ENCODE measurements around the gene MYLK.

Gene MYLK

DNA sequence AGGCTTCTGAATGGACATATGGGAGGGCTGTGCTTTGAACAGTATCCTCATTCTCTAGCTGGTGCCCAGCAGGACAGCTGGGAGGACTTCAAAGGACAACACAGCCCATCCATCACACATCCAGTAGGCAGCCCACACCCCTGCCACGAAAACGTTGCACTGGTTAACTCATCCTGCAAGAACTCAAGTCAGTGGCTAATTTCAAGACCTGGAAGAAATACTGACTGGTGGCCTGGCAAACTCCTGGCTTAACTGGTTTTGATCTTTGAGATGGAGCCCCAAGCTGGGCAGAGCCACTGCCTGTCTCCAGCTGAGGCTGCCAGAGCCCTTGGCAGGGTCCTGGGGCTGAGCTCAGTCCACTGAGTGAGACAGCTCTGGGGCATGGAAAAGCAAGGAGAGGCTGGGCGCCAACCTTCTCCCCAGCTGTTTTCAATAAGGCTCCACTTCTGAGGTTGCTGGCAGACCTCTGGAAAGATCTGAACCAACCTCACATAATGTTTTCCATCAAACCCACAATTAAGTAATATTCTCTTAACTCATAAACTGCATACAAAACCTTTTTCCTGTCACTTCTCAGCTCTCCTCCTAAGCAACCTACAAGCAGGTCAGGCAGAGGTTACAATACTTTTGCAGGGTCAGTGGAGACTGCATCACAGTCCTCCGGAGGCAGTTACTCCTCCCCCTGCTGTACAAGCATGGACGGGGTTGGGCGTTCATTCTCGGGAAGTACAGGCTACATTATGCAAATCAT, 110.3 kb downstream of the MYLK start:
- no peak for DNase-seq (ENCODE audit: low read depth)

DNA sequence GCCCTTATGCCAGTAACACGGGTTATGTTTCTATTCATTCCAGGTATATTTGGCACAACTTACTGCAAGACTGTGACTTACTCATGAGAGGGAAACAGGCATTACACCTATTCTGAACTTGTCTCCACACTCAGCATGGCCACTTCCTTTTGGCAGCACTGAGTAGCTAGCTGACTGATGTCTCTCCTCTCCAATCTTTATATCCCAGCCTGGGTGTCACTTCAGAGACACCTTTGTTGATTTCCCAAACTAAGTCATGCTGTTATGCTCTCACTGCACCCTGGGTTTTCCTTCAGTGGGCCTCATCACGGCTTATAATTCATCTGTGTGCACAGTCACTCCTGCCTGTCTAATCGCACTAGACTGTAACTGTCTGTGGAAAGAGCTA, 114.8 kb downstream of the MYLK start:
- no peak for DNase-seq (ENCODE audit: low read depth)

DNA sequence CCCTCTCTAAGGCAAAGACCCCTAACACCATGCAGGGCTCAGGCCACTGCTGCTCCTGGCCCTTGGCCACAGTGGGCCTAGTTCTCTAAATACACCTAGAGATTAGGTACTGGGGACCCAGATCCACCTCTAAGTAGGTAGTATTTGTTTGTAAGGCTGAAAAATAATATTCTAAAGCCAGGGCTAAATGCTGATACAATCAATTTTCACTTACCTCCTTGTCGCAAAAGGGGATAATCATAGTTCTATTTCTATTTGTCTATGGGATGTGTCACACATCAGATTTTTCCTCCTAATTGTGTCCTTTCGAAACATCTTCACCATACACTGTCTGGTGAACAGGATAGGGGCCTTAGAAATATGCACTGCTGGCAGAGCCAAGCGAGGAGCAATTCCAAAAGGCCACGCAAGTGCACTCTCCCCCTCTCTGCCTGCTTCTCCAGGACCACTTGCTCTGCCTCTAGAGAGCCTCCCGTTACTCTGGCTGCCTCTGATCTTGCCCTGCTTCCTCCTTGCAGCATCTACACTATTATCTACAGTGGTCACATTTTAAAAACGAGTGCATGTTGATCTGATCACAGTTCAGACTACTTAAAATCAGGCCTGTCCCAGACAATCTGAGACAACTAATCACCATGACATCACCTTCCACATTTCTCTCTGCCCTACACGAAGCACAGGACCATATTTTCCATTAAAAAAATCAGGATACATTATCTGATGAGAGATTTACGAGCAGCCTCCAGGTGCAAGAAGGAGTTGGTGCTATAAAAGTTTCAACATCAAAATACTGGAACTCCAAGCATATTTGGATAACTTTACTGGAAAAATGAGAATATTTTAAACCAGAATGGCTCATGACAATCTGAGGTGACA, 115.4 kb downstream of the MYLK start:
- DNase-seq (ENCODE audit: low read depth) = no peak

DNA sequence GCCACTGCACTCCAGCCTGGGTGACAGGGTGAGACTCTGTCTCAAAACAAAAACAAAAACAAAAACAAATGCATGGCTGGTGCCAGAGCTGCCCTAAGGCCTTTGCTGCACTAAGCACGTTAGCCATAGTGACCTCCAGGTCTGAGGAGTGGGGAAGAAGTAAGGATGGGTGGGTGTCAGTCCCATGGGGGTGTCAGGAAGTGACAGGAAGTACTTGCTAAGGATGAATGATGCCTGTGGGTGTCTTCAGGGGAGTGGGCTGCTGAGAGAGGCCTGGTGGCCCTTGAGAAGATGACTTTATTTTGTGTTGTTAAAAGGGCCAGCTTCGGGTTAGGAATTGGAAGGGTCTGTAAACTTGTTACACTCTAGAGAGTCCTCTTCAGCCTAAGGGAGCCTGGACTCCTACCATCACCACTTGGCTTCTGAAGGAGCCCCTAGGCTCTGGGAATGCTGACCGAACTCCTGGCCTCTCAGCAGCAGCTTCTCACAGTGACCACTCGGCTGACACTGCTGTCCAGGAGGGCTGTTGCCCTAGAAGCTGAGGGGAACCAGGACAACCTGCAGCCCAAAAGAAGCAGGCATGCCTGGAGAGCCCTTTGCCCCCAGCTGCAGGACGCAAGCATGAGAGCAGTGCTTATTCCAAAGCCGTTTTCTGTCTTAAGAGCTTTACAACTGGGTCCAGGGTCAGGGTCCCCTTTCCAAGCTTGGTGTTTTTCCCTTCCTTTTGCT, 116.4 kb downstream of the MYLK start:
- DNase-seq (ENCODE audit: low read depth) = no peak

DNA sequence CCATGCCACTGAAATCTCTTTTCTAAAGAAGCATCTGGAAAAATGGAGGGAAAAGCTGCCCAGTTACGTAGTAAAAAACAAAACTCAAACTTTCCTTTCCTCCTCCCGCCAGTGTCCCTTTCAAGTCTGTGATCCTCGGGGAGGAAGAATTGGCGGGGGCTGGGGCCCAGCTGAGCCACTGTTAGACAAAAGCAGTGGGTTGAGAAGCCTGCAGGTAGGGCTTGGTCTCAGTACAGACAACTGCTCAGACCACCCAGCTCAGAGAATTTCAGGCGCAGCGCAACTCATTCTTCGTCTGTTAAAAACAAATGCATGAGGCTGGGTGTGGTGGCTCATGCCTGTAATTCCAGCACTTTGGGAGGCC, 117.1 kb downstream of the MYLK start:
- no peak for DNase-seq (ENCODE audit: low read depth)

DNA sequence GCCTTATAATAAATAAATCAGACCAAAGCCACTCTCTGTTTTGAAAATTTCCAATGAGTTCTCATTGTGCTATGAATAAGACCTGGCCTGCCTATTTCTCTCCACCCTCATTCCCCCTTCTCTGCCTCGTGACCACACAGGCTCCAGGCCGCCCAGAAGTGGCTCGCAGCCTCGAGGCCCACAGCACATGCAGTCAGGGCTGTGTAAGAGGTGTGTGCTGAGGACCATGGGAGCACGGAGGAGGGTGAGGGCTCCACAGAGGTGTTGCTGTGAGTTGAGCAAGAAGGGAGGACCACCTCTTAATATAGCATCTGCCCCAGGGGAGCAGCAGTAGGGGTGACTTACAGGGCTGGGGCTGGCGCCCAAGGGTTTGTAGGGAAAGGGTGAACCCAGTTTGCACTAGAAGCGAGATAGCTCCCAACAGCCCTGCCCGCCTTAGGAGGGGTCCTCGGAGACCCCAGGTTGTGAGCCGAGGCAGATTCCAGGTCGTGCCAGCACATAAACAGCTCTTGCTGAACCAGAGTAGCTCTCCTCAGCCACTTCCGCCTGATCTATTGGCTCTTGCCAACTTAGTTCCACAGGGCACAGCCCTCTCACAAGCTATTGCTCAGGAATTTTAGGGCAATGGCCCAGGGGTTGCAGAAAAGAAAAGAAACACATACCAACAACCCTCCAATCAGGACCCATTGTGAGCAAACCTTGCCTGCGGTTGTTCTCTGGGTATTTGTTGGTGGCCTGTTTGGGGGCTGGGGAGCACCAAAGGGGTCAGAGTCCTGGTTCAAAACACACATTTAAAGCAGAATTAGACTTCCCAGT, 117.7 kb downstream of the MYLK start:
- DNase-seq (ENCODE audit: low read depth) = no peak

DNA sequence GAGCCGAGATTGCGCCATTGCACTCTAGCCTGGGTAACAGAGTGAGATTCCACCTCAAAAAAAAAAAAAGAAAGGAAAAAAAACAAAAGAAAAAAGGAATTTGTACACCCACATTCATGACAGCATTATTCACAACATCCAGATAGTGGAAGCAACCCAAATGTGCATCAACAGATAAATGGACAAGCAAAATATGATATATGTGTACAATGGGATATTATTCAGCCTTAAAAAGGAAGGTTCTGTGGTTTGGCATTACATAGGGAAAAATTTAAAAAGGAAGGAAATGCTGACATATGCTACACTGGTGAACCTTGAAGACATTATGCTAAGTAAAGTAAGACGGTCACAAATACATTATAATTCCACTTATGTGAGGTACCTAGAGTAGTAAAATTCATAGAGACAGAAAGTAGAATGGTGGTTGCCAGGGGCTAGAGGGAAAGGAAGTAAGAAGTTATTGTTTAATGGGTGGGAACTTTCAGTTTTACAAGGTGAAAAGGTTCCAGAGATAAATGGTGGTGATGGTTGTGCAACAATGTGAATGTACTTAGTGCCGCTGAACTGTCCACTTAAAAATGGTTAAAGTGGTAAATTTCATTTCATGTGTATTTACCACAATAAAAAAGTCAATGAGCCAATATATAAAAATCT, 118.5 kb downstream of the MYLK start:
- DNase-seq (ENCODE audit: low read depth) = no peak

DNA sequence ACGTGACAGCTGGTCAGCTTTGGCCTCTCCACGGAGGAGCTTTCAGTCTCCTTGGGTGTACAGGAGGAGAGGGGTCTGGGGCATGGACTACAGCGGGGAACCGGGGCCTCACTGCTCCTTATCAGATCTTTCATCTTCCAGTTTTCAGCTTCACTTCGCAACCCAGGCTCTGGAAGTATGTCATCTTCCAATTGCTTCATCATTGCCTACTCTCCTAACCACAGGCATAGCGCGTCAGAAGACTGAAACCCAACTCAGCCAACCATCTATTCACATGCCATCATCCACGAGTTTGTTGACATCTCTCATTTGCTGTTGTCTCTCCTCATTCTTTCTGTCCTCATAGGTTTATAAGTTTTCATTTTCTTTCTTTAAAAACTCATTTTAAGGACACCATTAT, 119.5 kb downstream of the MYLK start:
- no peak for DNase-seq (ENCODE audit: low read depth)

DNA sequence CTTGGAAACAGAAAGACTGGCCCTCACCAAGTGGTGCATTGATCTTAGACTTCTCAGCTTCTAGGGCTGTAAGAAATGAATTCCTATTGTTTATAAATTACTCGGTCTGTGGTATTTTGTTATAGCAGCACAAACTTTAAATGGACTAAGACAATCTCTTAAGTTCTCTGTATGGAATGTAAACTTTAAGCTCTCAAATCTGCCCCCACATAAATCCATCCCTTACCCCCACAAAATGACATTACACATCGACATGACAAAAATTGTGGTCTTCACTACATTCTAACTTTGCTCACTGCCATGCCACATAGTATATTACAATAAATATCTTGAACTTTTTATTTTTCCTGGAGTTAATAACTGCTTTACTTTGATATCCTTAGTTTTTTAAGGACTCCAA, 121.3 kb downstream of the MYLK start:
- DNase-seq (ENCODE audit: low read depth) = no peak

DNA sequence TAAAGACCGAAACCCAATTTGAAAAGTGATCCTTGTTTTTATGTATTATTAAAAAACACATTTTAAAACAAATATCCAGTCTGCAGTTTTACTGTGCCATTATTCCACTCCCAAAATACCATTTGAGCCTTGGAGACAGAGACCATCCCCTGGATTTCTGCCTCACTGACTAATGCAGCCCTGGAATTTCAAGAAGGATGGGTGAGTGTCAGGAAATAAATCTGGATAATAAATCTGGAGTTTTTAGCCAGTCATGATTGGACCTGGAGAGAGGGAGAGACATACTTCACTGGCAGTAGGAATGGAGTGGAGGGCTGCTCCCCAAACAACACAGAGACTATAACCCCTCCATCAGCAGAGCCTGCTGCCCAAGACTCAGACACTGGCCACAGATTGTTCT, 123.3 kb downstream of the MYLK start:
- no peak for DNase-seq (ENCODE audit: low read depth)

DNA sequence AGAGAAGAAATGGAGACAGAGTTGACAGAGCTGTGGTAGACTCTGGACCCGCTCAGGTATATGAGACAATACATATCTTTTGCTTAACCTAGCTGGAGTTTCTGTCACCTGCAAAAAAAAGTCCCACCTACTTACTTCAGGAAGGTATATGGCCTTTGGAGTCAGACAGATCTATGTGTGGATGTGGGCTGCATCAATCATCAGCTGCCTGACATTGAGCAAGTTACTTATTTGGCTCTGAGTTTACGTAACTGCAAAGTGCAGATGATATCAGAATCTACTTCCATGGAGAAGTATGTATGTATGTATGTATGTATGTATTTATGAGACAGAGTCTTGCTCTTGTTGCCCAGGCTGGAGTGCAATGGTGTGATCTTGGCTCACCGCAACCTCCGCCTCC, 124.3 kb downstream of the MYLK start:
- DNase-seq (ENCODE audit: low read depth) = no peak

DNA sequence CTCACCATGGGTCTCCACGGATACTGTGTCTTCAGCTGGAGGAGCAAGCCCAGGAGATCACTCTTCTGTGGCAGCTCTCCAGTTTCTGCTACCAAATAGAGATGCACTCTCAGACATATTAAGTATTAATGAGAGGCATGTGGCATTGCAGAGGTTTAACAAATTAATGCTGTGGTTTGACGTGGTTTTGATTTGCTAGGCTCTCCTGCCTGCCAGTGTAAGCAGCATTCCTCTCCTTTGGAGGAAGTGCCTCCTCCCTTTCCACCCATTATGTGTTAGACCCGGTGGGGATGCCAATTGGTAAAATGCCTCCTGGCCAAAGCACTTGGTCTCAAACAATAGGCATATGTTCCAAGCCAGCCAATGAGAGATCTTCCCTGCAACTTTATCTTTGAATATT, 124.8 kb downstream of the MYLK start:
- no peak for DNase-seq (ENCODE audit: low read depth)

DNA sequence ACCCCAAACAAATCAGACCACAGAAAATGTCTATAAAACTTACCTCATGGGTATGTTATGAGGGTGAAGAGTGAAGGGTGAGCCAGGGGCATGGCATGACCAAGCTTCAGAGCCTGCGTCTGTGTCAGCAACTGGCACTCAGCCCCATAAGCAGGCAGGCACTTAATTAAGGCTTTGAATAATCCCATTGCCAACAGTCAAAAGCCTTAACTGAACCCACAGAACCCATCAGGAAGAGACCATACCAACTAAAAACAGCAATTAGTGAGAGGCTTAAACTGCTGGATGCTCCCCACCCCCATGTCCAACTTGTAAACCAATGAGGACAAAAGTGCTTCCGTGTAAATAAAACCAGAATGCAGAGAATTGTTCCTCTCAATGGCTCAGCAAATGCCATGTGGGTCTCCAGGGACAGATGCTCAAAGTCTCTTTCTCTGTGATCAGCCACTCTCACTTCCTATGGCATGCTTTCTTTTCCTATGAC, 126.0 kb downstream of the MYLK start:
- DNase-seq (ENCODE audit: low read depth) = no peak

DNA sequence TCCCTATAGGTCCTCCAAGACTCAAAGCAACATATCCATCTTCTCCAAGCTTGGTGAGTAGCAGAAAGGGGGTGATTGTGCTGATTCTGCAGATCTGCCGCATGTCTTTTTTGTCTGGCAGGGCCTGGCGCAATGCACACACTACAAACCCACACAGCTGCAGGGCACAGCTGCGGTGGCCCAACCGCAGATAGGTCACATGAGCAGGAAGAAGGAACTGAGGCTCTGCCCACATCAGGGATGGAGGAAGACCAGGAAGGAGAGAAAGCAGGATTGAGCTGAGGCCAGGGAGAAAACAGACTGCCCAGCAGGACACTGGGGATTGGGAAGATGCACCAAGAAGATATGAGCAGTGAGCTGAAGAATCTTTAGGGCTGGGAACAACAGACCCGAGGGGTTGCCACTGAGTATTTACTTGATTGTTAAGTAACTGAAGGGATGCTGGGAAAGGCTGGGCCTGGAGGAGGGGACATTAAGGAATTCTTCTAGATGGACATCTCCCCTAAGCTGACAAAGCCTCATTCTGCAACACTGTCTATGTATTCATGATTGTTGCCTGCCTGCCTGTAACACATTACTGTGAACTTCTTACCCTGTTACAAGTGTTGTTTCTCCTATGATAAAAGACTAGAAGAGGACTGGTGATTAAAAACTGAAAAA, 126.7 kb downstream of the MYLK start:
- no peak for DNase-seq (ENCODE audit: low read depth)

DNA sequence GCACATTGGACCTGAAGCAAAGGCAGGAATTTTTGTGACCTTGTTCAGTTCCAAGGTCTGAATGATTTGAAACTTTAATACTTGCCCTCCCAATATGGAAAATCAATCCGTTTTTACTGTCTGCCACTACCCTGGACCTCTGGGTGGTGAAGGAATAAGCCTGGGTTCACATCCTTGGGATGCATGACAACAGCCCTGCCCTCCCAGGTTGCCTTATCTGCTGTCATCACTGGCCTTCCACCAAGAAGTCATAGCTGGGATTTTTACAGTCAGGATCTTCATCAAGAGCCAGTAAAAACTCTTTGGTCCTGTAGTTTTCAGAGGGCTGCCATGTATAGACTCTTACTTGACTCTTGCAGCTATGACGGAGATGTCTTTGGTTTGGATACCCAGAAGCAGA, 128.6 kb downstream of the MYLK start:
- no peak for DNase-seq (ENCODE audit: low read depth)

DNA sequence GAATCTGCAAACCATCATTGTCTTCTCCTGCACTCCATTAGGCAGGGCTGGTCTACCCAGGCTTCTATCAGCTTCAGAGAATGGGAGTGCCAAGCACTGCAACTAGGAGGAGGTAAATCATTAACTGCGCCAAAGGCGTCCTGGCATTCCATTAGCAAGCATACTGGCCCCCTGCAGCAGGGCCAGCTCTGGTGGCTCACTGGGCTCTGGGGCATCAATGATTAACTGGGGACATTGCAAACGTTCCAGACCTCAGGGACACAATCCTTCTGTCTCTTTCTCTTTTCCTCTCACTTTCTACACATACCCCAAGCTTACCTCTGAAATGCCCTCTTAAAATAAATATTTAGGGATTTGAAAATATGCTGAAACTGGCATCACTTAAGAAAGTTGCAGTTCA, 129.0 kb downstream of the MYLK start:
- DNase-seq (ENCODE audit: low read depth) = no peak

DNA sequence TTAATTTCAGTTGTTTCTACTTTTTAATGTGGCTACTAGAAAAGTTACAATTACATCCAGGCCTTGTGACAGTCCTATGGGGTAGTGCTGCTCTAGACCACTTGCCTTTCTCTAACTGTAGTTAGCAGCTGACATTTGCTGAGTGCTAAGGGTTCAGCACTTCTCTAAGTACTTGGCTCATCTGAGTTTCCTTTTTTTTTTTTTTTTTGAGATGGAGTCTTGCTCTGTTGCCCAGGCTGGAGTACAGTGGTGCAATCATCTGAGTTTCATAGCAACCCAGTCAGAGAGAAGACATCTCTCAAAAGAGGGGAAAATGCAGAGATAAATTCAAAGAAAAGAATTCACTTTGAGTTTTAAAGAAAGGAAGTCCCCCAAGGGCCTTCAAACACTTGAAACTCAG, 130.8 kb downstream of the MYLK start:
- no peak for DNase-seq (ENCODE audit: low read depth)

DNA sequence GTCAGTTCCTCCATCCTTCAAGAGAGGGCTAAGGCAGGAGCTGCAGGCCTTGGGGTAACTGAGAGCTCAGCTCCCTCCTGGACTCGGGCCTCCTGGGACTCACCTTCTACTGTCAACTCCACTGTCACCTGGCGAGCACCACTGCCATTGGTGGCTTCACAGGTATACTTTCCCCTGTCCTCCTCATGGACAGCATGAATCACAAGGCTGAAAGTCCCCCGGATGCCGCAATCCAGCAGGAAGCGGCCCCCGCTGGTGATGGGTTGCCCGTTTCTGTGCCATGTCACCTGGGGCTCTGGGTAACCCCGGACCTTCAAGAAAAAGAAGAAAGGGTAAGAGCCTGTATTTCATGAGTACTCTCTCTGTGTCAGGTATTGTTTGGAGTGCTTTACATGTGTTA, 131.9 kb downstream of the MYLK start:
- DNase-seq (ENCODE audit: low read depth) = no peak

DNA sequence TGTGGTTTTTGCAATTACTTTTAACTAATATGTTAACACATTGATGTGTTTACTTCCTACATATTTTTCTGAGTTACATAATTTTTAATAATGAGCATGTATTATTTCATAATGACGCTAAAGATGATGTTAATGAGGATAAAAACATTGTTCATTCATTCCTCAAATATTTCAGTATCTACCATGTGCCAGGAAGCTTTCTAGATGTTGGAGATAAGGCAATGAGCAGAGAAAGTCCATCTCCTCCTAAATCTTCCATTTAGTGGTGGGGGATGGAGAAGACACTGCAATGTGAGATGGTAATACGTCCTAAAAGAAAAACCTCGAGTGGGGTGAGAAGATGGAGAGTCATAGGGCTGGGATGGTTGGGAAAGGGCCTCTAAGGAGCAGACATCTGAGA, 132.7 kb downstream of the MYLK start:
- DNase-seq (ENCODE audit: low read depth) = no peak

DNA sequence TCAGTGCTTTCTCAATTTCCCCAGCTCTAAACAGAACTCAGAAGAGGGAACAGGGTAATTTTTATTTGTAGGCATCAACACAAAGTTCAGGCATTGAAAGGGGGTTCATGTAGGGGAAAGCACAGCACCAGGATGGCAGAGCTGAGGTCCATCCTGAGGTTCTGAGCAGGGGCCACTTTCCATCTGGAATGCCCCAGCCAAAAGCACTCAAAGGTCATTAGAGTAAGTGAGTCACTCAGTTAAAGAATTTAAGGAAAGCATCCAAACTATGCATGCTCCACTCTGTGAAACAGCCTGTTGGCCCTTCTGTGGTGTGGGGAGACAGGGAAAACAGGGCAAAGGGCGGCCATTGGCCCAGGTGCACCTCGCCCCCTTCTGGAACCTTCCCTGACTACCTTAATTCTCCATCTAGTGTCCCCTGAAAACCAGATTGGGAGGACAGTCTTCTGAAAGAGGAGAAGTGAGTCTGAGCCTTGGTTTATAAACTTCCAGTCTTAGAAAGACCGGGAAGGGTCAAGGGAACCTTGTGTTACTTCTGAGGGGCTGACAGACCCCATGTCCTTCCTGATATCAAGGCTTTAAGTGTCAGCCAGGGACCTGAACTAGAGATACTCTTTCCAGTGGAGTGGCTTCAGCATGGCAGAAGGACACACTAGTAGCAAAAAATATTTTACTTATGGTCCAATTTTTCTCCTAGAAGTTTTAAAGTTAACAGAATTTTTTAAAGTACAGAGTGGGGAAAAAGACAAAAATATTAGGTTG, 133.3 kb downstream of the MYLK start:
- DNase-seq (ENCODE audit: low read depth) = no peak
